HG03571 (cell line): ENCODE results near the gene RNF145.
"Not testable (repeated sequence)": the region's sequence is repeated elsewhere in the genome, so short reads cannot be mapped to it uniquely, and the experiment has no call there.

Experiments
- ATAC-seq: cut with Tn5 transposase; IDR thresholded peaks from one replicate; pipeline ENCODE4 v1.9.1; 2021; ENCODE audit not compliant: unreplicated experiment

The RNF145 gene, protein sequence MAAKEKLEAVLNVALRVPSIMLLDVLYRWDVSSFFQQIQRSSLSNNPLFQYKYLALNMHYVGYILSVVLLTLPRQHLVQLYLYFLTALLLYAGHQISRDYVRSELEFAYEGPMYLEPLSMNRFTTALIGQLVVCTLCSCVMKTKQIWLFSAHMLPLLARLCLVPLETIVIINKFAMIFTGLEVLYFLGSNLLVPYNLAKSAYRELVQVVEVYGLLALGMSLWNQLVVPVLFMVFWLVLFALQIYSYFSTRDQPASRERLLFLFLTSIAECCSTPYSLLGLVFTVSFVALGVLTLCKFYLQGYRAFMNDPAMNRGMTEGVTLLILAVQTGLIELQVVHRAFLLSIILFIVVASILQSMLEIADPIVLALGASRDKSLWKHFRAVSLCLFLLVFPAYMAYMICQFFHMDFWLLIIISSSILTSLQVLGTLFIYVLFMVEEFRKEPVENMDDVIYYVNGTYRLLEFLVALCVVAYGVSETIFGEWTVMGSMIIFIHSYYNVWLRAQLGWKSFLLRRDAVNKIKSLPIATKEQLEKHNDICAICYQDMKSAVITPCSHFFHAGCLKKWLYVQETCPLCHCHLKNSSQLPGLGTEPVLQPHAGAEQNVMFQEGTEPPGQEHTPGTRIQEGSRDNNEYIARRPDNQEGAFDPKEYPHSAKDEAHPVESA

DNA sequence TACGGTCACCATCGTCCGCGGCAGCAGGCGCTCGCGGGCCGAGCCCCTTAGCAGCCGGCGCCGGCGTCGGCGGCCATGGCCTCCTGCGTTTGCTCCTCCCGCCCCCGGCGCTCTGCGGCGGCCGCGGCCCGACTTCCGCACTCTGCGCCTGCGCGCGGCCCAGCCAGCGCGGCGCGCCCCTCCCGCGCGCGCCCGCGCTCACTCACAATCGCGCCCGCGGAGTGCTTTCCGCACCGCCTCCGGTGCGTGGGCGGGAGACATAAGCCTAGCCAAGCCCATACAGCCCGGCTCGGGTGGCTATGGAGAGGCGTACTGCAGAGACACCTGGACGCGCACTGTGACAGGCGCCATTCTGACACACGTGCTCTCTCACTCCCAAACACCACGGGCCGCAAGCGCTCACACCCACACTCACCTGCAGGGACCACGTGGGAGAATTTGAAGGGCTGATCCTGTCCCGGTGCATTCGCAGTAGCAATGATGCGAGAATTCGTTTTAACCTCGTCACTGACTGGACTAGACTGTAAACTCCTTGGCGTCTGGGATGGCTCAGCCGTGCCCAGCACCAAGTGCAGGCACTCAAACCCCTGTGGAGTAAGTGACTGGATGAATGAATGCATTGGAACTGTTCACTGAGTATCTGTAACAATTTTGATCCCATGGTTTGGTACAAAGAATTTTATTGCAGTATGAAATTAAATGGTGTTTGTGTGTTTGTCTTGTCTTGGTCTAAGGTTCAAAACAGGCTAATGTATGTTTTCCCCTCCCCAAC lies at the start of gene RNF145:
TSS of gene RNF145 (minus strand) at position 116 of the 772 bp plus-strand sequence. CDS start 5,936 bp downstream, outside the sequence.
- peak; percentile 68 for ATAC-seq

DNA sequence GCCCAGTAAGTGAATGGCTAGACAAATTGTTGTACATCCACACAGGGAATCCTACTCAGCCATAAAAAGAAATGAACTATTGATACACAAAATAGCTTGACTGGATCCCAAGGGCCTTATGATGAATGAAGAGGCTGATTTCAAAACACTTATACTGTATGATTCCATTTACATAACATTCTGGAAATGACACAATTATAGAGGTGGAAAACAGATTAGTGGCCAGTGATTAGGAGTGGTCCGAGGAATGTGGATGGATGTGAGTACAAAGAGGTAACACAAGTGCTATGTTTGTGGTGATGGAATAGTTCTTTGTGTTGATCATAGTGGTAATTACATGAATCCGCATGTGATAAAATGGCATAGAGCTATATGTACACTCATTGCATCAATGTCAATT lies 49.0 kb upstream of the RNF145 start:
- no peak for ATAC-seq

DNA sequence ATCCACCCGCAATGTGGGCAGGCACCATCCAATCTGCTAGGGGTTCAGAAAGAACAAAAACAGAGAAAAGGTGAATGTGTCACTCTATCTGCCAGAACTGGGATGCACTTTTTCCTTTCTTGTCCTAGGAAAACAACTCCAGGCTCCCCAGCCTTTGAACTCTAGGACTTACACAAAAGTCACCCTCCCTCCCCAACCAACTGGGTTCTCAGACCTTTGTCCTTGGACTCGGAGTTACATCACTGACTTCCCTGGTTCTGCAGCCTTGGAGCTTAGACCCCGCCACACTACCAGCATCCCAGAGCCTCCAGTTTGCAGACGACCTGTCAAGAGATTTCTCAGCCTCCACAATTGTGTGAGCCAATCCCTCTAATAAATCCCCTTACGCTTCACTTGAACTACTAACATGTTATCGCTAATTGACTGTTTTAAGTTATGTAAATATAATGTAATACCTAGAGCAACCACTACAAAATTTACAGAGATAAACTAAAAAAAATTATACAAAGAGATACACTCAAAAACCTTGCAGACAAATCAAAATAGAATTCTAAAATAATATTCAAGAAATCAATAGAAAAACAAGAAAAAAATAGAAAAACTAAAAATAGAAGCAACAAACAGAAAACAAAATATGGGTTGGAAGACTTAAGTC lies 48.4 kb upstream of the RNF145 start:
- ATAC-seq = no peak

DNA sequence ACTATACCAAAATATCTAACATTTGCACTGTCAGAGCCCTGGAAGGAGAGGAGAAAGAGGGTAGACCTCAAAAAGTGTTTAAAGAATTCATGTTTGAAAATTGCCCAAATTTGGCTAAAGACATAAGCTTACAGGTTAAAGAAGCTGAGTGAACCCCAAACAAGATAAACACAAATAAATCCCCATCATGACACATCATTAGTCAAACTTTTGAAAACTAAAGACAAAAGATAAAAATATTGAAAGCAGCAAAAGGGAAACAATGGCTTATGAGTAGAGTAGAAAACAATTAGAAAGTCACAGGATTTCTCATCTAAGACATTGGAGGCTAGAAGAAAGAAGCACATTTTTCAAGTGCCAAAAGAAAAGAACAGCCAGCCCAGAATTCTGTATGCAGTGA lies 47.7 kb upstream of the RNF145 start:
- no peak for ATAC-seq

DNA sequence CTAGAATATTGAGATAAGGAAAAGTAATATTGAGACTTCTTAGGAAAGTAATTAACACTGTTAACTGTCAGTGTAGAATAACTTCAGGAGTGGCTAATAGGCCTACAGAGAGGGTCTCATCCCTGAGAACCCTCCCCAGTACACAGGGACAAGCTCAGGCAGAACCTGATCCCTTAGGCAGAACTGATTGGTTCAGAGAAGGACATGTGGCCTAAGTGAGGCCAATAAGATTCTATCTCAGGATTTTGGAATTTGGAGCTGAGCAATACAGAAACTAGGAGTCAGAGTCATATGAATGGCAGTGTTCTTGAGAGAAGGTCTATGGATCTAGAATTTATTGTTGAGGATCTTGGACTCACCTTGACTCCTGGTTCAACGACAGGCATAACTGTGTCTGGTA lies 42.8 kb upstream of the RNF145 start:
- ATAC-seq = no peak

DNA sequence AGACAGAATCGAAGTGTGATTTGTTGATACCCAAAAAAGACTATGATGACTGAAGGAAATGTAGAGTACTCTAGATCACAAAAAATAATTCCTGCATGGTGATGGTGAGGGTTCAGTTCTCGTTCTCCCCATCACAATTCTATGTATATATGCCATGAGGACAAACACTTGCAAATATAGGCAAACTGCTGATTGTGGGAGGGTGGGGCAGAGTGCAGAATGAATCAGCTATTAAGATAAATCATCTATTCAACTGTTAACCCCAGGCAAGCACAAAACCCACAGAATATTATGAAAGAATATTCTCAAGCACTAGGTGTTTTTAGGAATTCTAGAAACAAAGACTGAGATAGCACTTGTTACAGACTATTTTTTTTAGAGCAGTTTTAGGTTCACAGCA lies 39.8 kb upstream of the RNF145 start:
- ATAC-seq = no peak

DNA sequence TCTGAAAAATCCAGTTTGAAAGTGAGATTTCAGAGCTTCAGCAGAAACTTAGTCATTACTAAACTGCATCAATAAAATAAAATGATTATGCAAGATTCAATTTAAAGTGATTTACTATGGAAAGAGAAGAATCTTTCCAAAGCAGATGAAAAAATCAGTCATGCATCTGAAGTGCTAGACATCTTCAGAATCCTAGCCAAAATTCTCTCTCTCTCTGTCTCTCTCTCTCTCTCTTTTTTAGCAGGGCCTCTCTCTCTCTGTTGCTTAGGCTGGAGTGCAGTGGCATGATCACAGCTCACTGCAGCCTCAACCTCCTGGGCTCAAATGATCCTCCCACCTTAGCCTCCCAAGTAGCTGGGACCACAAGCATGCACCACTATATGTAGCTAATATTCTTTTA lies 35.5 kb upstream of the RNF145 start:
- no peak for ATAC-seq

DNA sequence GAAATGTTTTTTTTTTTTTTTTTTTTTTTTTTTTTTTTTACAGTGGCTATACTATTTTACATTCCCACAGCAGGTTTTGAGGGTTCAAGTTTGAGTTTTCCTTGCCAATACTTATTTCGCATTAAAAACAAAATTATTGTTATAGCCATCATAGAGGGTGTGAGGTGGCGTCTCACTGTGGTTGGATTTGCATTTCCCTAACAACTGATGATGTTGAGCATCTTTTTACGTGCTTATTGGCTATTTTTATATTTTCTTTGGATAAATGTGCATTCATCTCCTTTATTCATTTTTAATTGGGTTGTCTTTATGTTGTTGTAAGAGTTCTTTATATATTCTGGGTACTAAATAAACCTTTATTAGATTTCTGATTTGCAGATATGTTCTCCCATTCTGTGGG lies 34.8 kb upstream of the RNF145 start:
- ATAC-seq = no peak

DNA sequence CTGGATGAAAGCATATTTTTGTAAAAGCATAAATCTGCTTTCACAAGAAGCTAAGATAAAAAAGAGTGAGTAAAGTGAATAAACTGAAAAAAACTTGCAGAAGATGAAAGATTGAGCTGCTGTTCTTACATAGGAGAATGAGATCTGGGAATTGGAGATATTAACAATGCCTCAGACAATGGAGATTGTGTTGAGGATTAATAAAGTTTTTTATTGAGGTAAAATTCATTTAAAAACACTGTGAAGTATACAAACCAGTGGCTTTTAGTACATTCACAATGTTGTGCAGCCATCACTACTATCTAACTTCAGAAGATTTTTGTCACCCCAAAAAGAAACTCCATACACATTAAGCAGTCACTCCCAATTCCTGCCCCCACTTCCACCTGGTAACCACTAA lies 34.0 kb upstream of the RNF145 start:
- ATAC-seq = no peak

DNA sequence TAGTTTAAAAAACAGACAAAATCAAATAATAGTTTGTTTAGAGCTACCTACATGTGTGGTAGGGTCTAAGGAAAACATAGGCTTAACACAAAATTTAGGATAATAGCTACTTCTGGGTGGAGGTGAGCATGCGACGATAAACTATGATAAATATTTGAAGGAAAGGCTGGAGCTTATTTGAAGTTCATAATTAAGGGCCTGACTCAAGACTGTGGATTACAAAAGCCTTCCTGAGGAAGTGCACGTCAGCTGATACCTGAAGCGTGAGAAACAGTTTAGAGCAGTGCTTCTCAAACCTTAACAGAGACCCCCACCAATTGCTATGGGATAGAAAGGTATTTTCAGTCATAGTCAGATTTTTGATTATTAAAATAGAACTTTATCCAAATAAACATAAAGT lies 33.3 kb upstream of the RNF145 start:
- no peak for ATAC-seq

DNA sequence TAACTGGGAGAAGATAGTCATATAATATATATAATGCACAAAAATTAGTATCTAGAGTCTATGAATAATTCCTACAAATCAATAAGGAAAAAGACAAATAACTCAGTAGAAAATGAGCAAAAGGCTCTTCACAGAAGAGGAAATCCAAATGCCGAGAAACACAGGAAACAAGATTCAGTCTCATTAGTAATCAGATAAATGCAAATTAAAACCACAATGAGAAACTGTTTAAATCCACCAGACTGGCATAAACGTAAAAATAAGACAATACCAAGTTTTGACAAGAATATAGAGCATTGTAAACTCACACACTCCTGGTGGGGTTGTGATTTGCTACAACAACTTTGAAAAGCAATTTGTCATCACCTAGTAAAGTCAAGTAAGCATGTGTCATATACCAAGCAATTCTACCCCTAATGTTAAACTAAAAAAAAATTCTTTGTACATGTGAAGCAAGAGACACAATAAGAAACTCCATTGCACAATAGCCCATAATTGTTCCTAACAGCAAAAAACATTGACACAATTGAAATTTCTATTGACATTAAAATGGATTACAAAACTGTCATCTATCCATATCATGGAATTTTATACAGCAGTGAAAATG lies 32.7 kb upstream of the RNF145 start:
- ATAC-seq = no peak

DNA sequence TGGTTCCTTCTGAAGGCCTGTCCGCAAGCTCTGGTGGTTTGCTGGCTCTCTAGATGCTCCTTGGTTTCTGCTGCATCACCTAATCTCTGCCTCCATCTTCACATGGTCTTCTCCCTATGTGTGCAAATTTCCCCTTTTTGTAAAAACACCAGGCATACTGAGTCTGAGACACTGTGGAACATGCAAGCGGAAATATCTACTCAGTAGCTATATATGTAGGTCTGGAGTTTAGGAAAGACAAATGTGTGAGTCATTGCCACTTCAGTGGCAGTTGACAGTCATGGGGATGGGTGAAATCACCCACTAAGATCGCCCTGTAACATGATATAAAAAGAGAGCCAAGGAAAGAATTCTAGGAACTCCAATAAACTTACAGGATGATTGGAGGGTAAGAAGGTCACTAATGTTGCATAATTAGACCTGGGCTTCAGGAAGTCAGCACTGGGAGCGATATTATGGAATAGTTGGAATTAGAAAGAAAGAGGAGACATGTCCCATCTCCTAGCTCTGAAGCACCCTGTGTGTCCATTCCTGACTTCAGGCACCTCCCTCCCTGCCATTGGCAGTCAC lies 31.0 kb upstream of the RNF145 start:
- no peak for ATAC-seq

DNA sequence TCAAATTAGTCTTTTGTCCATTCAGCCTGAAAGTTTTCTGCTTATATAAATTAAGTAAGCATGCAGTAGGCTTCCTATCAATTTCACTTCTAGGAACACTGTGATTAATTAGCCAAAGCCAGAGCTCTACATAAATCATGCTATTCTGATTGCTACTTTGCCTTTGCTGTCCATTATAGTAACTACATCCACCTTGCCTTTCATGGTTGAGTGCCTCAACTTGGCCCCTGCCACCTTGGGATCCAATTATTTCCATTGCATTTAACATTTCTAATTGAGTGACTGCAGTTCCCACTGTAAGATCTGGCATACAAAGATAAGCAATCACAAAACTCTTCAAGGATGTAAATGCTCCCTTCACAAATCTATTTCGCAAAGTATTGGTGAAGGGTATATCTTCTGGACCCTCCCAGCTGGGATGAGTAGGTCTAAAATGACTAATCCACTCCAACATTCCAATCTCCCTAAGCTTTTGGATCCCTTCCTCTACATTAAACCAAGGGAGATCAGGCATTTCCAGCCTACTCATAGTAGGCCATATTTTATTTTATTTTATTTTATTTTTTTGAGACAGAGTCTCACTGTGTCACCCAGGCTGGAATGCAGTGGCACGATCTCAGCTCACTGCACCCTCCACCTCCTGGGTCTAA lies 26.6 kb upstream of the RNF145 start:
- not testable (repeated sequence) for ATAC-seq

DNA sequence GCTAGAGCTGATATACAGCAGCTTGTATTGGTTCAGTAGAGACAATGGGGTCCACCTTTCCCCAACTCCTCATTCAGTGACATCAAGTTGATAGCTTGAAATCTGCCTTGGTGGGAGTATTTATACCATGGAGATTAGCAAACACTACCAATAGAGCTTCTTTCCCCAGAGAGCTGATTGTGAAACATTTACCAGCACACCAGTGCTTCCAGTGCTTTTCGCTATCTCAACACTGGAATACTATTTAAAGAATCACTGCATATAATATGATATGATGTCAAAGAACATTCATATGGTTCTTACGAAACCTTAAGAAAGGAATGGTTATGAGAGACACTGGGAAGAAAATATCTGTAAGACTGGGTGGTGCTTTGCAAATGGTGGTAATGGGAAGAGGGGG lies 21.8 kb upstream of the RNF145 start:
- ATAC-seq = no peak

DNA sequence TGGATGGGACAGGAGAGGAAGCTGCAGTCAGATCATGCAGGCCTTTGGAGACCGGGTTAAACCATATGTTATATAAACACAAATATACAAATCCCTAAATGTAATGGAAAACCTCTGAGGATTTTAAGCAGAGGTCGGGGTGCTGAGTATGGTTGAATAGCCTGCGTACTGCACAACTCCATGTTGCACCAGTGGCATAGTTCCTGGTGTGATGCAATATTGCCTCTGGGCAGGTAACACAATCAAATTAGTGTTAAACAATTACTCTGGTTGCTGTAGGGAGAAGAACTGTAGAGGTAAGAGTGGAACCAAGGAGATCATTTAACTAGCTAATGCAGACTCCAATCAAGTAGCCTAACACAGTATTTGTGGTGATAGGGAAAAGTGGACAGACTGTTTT lies 21.3 kb upstream of the RNF145 start:
- no peak for ATAC-seq

DNA sequence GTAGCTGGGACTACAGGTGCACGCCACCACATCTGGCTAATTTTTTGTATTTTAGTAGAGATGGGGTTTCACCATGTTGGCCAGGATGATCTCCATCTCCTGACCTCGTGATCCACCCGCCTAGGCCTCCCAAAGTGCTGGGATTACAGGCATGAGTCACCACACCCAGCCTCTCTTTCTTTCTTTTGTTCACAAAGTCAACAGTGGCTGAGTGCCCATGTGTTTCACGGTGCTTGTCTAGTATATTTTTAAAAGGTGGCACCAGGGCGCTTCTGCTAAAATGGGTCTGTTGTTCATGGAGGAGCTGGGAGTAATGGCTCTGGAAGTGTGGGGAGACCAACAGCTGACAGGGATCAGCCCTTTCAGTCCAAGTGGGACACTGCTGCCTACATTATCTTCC lies 18.7 kb upstream of the RNF145 start:
- ATAC-seq = not testable (repeated sequence)

DNA sequence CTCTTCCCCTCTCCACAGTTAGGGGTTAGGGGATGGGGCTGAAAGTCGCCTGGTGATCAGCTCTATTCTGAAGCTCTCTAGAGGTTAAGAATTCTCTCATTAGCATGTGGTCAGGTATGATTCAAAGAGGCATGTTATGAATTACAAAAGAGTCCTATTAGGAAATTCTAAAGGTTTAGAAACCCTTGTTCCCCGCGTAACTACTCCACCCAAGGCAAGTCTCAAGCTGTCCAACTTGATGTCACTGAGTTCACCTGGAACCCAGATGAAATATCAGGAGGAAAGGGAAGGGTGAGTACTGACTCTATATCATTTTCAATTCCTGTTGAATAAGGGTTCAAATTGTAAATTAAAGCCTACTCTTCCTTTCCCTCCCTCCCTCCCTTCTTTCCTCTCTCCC lies 18.1 kb upstream of the RNF145 start:
- ATAC-seq = no peak

DNA sequence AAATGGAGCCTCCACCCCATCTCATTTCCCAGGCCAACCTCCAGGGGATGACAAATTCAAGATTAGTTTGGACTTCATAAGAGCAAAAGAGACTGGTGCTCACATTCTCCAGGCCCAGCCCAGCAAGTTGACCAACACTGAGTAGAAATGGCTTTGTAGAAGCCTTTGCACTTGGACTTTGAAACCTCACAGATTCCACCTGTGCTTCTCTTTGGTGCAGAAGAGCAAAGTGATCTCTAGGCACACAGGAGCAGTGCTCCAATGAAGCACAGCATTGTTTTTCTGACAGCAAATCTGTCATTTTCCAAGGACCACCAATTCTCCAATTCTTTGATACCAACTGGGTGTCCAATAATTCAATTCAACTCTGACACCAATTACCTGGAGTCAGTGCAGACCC lies 17.1 kb upstream of the RNF145 start:
- ATAC-seq = no peak

DNA sequence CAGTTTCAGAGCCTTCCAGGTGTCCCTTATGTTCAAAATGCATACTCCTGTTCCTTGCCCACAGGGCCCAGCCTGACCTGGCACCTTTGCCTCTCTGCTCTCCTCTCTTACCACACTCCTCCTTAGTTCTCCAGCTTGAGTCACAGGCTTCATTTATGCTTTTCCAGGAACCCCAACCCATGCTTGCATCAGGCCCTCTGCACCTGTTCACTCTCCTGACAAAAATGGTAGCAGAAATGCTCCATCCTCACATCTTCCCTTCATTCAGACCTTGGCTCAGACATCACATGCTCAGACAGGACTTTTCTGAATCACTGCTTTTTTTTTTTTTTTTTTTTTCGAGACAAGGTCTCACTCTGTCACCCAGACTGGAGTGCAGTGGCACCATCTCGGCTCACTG lies 15.1 kb upstream of the RNF145 start:
- ATAC-seq = no peak

DNA sequence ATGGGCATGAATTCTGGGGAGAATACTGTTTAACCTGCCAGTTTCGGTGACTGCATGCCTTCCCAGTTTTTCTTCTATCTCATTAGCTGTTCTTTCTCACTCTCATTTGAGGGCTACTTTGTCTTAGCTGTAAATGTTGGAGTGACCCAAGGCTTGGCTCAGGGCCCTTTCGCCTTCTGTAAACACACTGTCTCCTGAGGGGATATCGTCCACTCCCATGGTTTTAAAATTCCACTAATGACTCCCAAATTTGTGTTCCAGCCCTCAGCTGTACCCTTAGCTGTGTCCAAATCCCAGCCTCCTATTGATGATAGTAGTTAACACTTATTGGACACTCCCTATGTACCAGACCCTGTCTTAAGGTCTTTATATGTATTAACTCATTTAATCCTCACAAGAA lies 14.1 kb upstream of the RNF145 start:
- no peak for ATAC-seq
